NB4 (cell line): ENCODE results near the gene KDM4F.

Experiments
- CTCF ChIP-seq: IDR thresholded peaks from one replicate; pipeline ENCODE4 v1.5.1; 2012; ENCODE audit warnings: low read depth, low read length
- MYC ChIP-seq: IDR thresholded peaks from 2 replicates; pipeline ENCODE4 v1.6.1; 2011; ENCODE audit warnings: low read depth, low read length
- POLR2A ChIP-seq: IDR thresholded peaks from 2 replicates; pipeline ENCODE4 v1.6.1; 2011; ENCODE audit warnings: mild to moderate bottlenecking; ENCODE audit not compliant: insufficient read length; ENCODE audit errors: extremely low read depth

- no peak for TF ChIP-seq CTCF
- no peak for TF ChIP-seq POLR2A
- no peak for TF ChIP-seq MYC
These were observed 16.2 kb upstream of the KDM4F start for GRCh38 chr11:95033051-95033450.
